Measurements from ENCODE around the gene SOX2.

SOX2 gene

DNA sequence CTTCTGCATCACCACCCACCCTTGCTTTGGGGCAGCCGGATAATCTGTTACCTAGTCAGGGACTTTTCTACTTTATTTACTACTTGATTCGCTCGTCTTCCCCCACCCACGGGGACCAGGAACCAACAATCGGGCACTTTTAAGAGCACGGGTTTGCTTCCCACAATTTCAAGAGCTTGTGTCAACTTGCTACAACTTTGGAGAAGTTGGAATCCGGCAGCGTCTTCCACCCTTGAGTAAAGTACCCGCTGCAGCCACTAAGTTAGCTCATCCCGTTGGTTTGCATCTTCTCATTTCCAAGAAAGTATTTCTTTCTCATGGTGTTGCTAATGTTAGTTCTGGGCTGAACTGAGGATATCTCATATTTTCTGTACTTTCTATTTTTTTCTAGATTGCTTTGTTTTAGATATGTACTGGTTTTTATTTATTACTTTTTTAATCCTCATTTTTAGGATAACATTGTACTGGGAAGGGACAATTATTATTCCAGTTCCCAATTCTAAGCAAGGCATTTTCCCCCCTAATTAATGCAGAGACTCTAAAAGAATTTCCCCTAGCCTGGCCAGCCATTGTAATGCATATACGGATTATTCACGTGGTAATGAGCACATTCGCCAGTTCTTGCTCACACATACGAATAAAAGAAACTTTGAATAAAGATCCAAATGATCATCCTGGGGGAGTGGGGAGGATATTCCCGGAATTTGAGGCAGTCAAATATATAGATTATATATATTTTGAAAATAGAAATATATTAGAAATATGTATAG lies 4.0 kb downstream of the SOX2 start:
- TF ChIP-seq, protein P1, sequence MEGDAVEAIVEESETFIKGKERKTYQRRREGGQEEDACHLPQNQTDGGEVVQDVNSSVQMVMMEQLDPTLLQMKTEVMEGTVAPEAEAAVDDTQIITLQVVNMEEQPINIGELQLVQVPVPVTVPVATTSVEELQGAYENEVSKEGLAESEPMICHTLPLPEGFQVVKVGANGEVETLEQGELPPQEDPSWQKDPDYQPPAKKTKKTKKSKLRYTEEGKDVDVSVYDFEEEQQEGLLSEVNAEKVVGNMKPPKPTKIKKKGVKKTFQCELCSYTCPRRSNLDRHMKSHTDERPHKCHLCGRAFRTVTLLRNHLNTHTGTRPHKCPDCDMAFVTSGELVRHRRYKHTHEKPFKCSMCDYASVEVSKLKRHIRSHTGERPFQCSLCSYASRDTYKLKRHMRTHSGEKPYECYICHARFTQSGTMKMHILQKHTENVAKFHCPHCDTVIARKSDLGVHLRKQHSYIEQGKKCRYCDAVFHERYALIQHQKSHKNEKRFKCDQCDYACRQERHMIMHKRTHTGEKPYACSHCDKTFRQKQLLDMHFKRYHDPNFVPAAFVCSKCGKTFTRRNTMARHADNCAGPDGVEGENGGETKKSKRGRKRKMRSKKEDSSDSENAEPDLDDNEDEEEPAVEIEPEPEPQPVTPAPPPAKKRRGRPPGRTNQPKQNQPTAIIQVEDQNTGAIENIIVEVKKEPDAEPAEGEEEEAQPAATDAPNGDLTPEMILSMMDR (IDR thresholded peaks at IDR 0.05; ENCODE audit: insufficient read depth, low read length, missing control alignments) = no peak
- CTCF ChIA-PET = no interaction called here
- POLR2A ChIA-PET = no interaction called here
- no peak for DNase-seq (ENCODE audit: low read depth, low spot score)
- no peak overlapping the region for H3K4me3 ChIP-seq (ENCODE audit: low read depth, low read length)

- TF ChIP-seq, protein P1 (IDR thresholded peaks at IDR 0.05; ENCODE audit: insufficient read depth, low read length, missing control alignments) = no peak
- ChIA-PET POLR2A (no interaction called here), CTCF (interaction anchor here (0.8 to 1.9 kb wide), 5 partner anchors 8 to 967 kb away, joined by 3 to 13 read pairs (median 4); no protein-coding TSS in a partner anchor)
- DNase-seq (ENCODE audit: low read depth, low spot score) = no peak
- H3K4me3 ChIP-seq (ENCODE audit: low read depth, low read length) = no peak overlapping the region
Observed at GRCh38 chr3:181716966-181717365, 5.2 kb downstream of the SOX2 start.

DNA sequence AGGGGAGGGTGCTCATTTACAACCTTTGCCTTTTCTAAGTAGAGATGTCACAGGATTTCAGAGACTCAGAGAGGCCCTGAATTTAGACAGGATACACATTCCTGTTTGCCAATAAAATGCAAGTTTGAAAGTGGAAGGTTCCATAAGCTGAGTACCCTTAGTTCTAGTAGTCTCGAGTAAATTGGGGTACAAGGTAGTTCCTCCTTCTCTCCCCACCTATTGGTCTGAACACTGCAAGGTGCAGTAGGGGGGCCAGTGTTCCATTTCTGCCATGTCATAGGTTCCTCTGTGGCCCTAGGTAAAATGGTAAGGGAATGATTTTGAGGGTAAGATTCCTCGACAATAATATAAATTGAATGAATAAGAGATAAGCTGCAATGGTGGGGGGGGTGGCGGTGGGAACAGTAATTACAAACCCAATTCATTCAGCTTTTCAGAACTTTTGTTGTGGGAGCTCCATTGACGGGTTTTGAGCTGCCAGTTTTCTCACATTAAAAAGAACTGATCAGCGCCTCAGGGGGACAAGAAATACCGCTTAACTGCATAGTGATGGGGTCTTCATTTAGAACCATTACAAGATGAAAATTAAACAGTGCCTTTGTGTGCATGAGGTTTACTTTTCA lies 5.9 kb downstream of the SOX2 start:
- POLR2A ChIA-PET = no interaction called here
- CTCF ChIA-PET = interaction anchor here (1.2 to 2.0 kb wide), 5 partner anchors 9 to 965 kb away, joined by 4 to 13 read pairs (median 5); no protein-coding TSS in a partner anchor
- DNase-seq (ENCODE audit: low read depth, low spot score) = no peak
- H3K4me3 ChIP-seq (ENCODE audit: low read depth, low read length) = no peak overlapping the region
- TF ChIP-seq, protein P1 (IDR thresholded peaks at IDR 0.05; ENCODE audit: insufficient read depth, low read length, missing control alignments) = no peak

GRCh38 chr3:181718369-181718768 lies 6.6 kb downstream of the SOX2 start:
- TF ChIP-seq, protein P1 (IDR thresholded peaks at IDR 0.05; ENCODE audit: insufficient read depth, low read length, missing control alignments) = no peak
- no peak overlapping the region for H3K4me3 ChIP-seq (ENCODE audit: low read depth, low read length)
- ChIA-PET CTCF (interaction anchor here (1.4 to 2.0 kb wide), 4 partner anchors 9 to 964 kb away, joined by 4 to 13 read pairs (median 6); no protein-coding TSS in a partner anchor), POLR2A (no interaction called here)
- no peak for DNase-seq (ENCODE audit: low read depth, low spot score)

DNA sequence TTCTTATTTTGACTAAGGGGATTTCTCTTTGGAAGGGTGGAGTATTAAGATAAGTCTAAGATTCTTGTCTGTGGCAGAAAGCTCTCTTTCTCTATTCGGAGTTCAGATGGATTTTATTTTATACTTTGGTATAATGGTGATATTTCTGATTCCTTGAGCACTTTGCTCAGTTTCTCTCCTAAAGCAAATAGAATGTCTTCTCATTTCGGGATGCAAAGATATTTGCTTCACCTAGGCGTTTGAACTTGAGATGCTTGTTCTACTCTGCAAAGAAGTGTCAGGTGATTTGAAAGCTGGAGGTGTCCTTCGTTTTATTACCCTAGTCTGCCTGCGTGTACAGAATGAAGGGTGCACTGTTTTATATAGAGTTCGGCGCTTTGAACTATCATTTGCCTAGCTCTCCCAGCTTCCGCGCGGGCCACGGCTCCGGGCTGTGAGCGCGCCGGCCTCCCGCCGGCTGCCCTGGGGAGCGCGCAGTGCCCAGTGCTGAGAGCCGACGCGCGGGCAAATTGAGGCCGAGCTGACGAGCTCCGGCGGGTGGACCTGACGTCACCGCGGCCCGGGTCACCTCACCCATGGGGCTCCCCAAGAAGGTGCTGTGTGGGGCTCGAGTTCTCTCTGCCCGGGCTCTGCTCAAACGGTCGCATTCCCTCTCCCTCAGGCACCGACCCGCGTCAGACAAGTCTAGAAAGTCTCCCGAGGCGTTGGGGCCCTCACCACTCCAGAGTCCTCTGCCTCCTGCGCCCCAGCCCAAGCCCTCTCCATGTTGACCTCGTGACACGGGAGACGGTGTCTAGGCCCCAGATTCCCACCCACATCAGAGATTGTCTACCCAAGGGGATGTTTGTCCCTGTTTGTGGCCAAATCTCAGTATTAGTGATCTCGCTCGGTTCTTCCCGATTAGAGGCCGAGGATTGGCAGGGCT lies 7.5 kb downstream of the SOX2 start:
- TF ChIP-seq, protein P1 (IDR thresholded peaks at IDR 0.05; ENCODE audit: insufficient read depth, low read length, missing control alignments) = no peak
- POLR2A ChIA-PET = no interaction called here
- H3K4me3 ChIP-seq (ENCODE audit: low read depth, low read length) = no peak overlapping the region
- no peak for DNase-seq (ENCODE audit: low read depth, low spot score)
- CTCF ChIA-PET = interaction anchor here (2.0 kb wide), 1 partner anchor 17 kb away, joined by 7 read pairs; no protein-coding TSS in a partner anchor
